ENCODE results near the gene TTC13.

DNA sequence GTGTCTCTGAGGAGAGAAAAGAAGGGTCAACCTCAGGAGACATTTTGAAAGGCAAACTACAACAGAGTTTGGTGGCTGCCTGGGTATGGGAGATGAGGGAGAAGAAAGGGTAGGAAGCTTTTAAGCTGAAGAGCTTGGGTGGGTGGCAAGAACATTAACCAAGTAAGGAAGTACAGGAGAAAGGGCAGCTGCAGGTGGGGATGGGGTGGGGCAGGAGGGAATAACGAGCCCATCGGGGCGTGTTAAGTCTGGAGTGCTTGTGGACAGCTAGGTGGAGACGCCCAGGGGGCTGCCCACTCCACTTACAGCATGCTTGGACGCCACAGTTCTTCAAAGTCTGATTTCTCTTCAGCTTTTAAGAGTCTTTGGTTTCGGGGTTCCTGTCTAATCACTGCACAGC lies 42.8 kb downstream of the TTC13 start:
- TF ChIP-seq POLR2A (IDR thresholded peaks at IDR 0.05) (no peak), POLR2AphosphoS5 (IDR thresholded peaks at IDR 0.05) (no peak)
- TF ChIP-seq, protein P1, sequence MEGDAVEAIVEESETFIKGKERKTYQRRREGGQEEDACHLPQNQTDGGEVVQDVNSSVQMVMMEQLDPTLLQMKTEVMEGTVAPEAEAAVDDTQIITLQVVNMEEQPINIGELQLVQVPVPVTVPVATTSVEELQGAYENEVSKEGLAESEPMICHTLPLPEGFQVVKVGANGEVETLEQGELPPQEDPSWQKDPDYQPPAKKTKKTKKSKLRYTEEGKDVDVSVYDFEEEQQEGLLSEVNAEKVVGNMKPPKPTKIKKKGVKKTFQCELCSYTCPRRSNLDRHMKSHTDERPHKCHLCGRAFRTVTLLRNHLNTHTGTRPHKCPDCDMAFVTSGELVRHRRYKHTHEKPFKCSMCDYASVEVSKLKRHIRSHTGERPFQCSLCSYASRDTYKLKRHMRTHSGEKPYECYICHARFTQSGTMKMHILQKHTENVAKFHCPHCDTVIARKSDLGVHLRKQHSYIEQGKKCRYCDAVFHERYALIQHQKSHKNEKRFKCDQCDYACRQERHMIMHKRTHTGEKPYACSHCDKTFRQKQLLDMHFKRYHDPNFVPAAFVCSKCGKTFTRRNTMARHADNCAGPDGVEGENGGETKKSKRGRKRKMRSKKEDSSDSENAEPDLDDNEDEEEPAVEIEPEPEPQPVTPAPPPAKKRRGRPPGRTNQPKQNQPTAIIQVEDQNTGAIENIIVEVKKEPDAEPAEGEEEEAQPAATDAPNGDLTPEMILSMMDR (IDR thresholded peaks at IDR 0.05 in 8 of 11, conservative IDR thresholded peaks at IDR 0.05 in 3 of 11) = no peak

All from spleen (tissue), 7 donors.